SJCRH30 (cell line): ENCODE results near the gene PCBP3. TPM values are rescaled to one million over a fixed set of nuclear protein-coding genes. Genes with fewer than 3 reads are reported as not detected.
"Not testable (repeated sequence)": the region's sequence is repeated elsewhere in the genome, so short reads cannot be mapped to it uniquely, and the experiment has no call there.

ENCODE experiments used
- DNase-seq, 2 experiments: peaks; one replicate each; pipeline ENCODE4 v3.0.0-alpha.2; 2015 to 2020
- H3K27ac ChIP-seq: fragments of 250-450 bp; sonication (Bioruptor Pico); 2 replicates; pipeline ENCODE4 v1.5.1; 2020; ENCODE audit warnings: mild to moderate bottlenecking, moderate library complexity
- H3K27me3 ChIP-seq: fragments of 250-450 bp; sonication (Bioruptor Pico); 2 replicates; pipeline ENCODE4 v1.5.1; 2020; ENCODE audit warnings: mild to moderate bottlenecking, moderate library complexity
- H3K36me3 ChIP-seq: fragments of 250-450 bp; sonication (Bioruptor Pico); 2 replicates; pipeline ENCODE4 v1.5.1; 2020; ENCODE audit warnings: mild to moderate bottlenecking, moderate library complexity
- H3K4me1 ChIP-seq: fragments of 250-450 bp; sonication (Bioruptor Pico); 2 replicates; pipeline ENCODE4 v1.5.1; 2020; ENCODE audit warnings: mild to moderate bottlenecking, moderate library complexity
- H3K4me3 ChIP-seq: fragments of 250-450 bp; sonication (Bioruptor Pico); 2 replicates; pipeline ENCODE4 v1.5.1; 2020; ENCODE audit warnings: mild to moderate bottlenecking, moderate library complexity
- H3K9me3 ChIP-seq: fragments of 250-450 bp; sonication (Bioruptor Pico); replicated peaks from 2 replicates; pipeline ENCODE4 v1.5.1; 2020; ENCODE audit warnings: mild to moderate bottlenecking, moderate library complexity
- total RNA-seq: library from RNA; depleted of rRNA; stranded (reverse); fragments of >200 nt; shearing (Covaris generic); gene quantifications from 2 replicates; pipeline ENCODE4 v1.2.3, GENCODE V29; 2014

The PCBP3 gene
- total RNA-seq, 1 experiment from 2014 or later = not detected

- Histone ChIP-seq H3K4me1 (no peaks in the 10 kb centered on the region), H3K9me3 (no peaks in the 10 kb centered on the region), H3K27me3 (no peaks in the 10 kb centered on the region), H3K27ac (no peak overlapping the region), H3K4me3 (no peak overlapping the region), H3K36me3 (no peaks in the 10 kb centered on the region)
- DNase-seq = peak in 1 of 2 experiments; percentile 33
Measured at GRCh38 chr21:45965084-45965809, 321.7 kb downstream of the PCBP3 start.

DNA sequence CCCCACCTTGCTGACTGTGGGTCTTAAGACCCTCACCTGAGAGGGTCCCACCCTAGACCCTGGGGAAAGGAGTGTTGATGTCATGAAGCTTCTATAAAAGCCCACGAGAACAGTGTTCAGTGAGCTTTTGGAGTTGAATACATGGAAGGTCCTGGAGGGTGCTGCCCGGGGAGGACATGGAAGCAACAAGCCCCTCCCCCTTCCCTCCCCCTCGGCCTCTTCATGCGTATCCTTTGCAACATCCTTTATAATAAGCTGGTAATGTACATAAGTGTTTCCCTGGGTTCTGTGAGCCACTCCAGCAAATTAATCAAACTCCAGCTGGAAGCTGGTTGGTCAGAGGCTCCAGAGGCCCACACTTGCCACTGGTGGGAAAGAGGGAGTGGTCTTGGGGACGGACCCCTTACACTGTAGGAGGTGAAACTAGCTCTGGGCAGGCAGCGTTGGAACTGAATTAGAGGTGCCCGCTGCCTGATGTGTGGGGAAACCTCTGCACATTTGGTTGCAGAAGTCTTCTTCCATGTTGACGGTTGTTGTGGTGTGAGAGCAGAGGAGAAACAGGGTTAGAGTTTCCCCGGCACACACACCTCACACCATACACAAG is 323.4 kb downstream of the PCBP3 start:
- no peaks in the 10 kb centered on the region for H3K9me3 ChIP-seq
- H3K4me3 ChIP-seq = no peak overlapping the region
- H3K4me1 ChIP-seq = peaks cover 10% of the 10 kb centered on the region
- no peak overlapping the region for H3K27ac ChIP-seq
- no peak for DNase-seq
- no peaks in the 10 kb centered on the region for H3K36me3 ChIP-seq
- H3K27me3 ChIP-seq = no peaks in the 10 kb centered on the region

- Histone ChIP-seq H3K4me3 (no peak overlapping the region), H3K4me1 (peaks cover 18% of the 10 kb centered on the region), H3K36me3 (no peaks in the 10 kb centered on the region), H3K9me3 (no peaks in the 10 kb centered on the region), H3K27me3 (no peaks in the 10 kb centered on the region), H3K27ac (no peak overlapping the region)
- no peak for DNase-seq
Measured at GRCh38 chr21:45969921-45970673, 326.6 kb downstream of the PCBP3 start.

DNA sequence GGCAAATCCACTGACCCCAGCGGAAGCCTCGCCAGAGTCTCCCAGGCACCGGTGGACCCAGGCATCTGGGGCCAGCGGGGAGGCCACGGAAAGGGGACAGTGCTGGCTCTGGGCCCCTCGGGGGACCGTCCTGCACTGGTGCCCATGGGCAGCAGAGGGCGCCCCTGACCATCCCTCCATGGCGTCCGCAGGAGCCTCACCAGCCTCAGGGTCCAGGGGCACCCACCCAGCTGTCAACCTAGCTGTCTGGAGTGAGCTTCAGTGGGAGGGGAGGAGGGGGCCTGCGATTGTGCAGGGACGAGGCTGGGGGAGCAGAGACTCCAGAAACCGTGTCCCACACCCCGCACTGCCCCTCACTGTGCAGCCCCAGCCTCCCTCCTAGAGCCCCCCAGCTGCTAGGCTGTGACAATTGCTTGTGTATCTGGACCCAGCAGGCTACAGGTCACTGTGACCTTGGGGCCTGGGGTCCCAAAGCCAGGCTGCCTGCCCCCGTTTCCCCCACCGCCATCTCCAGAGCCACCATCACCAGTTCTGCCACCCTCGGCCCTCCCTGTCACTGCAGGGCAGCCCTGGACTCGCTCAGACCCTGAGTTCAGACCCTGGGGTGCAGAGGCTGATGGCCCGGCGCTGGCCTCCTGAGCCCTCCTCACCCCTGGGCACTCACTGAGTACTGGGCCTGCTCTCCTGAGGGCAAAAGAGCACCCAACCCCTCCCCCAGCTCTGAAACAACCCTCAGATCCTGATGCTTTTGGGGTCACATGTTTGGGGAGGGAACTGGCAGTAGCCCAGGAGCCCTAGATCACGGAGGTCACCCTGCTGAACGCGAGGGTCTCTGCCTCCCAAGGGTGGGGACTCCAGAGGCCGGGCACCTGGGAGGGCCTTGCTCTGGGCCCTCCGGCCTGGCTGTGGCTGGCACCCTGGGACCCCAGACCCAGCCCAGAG is 327.4 kb downstream of the PCBP3 start:
- Histone ChIP-seq H3K36me3 (no peaks in the 10 kb centered on the region), H3K9me3 (no peaks in the 10 kb centered on the region), H3K4me1 (peaks cover 22% of the 10 kb centered on the region), H3K4me3 (no peak overlapping the region), H3K27ac (no peak overlapping the region; the same call in 1 of the 2 replicates), H3K27me3 (no peaks in the 10 kb centered on the region)
- DNase-seq = peak; percentile 77 to 84

DNA sequence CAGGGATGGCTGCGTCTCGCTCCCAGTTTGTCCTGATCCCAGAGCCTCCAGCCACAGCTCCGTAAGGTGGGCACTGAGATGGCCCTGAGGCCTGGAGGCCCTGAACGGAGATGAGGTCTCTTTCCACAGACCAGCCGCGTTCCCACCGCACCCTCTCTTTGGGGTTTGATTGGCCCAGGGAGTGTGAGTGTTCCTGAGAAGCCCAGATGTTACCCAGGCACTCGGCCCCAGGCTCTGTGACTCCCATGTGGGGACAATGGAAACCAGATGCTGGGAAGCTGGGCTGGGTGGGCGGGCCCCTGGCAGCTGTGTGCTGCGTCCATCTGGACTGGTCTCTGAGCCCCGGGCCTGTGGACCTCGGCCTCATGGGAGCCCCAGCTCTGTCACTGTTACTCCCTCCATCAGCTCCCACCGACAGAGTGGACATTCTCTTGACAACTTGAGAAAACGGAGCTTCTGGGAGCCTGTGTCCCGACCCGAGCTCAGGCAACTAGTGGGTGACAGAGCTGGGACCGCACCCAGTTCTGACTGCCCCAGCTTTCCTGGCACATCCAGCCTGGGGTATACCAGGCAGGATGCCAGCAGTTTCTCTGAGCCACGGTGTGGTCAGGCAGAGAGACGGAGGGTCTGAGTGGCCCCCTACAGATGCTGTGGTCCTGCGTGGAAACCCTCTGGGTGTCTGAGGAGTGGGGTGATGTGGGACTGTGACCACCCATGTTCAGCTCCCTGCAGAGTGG is 328.3 kb downstream of the PCBP3 start:
- H3K9me3 ChIP-seq = no peaks in the 10 kb centered on the region
- DNase-seq = peak; percentile 54 to 76
- H3K27ac ChIP-seq = peak overlapping the region; percentile 85
- H3K27me3 ChIP-seq = no peaks in the 10 kb centered on the region
- H3K4me3 ChIP-seq = peak overlapping the region; percentile 56
- peaks cover 28% of the 10 kb centered on the region for H3K4me1 ChIP-seq
- H3K36me3 ChIP-seq = no peaks in the 10 kb centered on the region

DNA sequence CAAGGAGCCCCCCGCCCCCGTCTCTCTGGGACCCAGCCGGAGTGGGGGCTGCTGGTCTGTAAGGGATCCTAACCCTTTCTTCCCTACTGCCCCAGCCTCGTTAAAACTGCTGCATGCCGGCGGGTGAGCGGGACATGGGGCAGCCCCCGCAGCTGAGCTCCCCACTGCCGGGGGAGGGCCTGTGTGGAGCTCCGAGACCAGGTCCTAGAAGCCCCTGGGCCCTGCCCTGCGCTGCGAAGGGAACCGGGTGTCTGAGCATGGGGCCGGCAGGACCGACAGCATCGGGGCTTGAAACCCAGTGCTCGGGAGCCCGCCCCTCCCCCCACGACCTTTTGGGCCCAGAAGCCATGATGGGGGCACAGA is 328.8 kb downstream of the PCBP3 start:
- Histone ChIP-seq H3K27me3 (no peaks in the 10 kb centered on the region), H3K9me3 (no peaks in the 10 kb centered on the region), H3K36me3 (no peaks in the 10 kb centered on the region), H3K4me3 (peak overlapping the region; percentile 56), H3K4me1 (peaks cover 28% of the 10 kb centered on the region), H3K27ac (peak overlapping the region; percentile 85)
- peak; percentile 49 to 56 for DNase-seq

DNA sequence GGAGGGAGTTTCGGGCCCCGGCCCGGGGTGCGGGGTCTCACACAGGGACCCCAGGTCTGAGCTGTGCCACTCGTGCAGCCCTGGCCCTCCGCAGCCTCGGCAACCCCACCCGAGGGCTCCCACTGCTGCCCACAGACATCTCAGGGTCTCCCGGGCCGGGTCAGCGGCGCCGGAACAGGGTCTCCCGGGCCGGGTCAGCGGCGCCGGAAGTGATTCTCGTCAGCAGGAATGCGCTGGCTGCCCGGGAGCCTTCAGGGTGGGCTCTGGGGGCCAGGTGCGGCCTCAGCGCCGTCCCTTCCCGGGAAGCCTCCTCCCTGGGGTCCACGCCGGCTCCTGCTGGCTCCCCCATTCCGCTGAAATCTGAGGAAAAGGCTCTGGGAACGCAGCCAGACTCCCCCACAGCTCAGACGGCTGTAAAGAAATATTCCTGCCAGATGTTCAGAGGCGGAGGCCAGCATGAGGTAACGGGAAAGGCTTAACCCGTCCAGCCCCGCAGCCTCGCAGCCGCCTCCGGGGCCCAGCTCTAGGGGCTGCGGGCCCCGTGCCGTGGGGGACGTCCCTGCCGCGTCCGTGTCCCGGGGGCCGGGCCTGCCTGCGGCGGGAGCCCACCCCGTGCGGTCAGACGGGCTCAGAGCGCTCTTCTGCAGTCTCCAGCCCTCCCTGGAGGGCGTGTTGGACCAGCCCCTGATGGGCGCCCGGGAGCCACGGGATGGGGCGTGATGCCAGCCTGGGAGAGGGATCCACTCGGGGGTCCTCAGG is 329.4 kb downstream of the PCBP3 start:
- H3K4me3 ChIP-seq = peak overlapping the region; percentile 56
- peak; percentile 85 to 89 for DNase-seq

DNA sequence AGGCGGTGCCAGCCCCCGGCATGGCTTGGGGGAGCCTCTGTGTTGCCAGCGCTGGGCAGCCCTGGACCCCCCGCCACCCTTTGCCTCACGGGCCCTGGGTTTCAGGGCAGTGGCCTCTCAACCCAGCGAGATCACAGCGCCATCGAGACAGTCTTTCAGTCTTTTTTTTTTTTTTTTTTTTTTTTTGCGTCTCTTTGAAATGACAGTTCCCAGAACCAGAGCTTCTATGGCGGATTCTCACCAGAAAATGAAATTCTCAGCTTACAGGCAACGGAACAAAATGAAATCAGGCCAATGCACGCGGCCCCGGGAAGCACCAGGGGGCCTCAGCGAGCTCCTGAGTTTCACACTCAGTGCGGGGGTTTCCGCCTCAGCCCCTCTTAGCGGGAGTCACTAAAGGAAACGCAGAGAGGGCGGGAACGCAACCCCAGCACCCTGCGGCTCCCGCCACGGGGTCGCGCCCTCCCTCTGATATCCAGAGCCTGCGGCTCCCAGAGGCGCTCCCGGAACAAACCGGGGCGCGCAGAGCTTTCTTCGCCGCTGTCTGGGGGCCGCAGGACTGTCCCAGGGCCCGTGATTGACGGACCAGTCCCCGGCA is 330.0 kb downstream of the PCBP3 start:
- no peaks in the 10 kb centered on the region for H3K27me3 ChIP-seq
- DNase-seq = peak; percentile 86 to 89
- H3K9me3 ChIP-seq = no peaks in the 10 kb centered on the region
- H3K4me1 ChIP-seq = peaks cover 28% of the 10 kb centered on the region
- H3K4me3 ChIP-seq = peak overlapping the region; percentile 56
- H3K27ac ChIP-seq = peak overlapping the region; percentile 85
- no peaks in the 10 kb centered on the region for H3K36me3 ChIP-seq

More for the DNA sequence above, 329.4 kb downstream of the PCBP3 start:
- H3K36me3 ChIP-seq = no peaks in the 10 kb centered on the region
- peak overlapping the region; percentile 85 for H3K27ac ChIP-seq
- no peaks in the 10 kb centered on the region for H3K27me3 ChIP-seq
- no peaks in the 10 kb centered on the region for H3K9me3 ChIP-seq
- H3K4me1 ChIP-seq = peaks cover 28% of the 10 kb centered on the region

- Histone ChIP-seq H3K4me3 (peak overlapping the region; percentile 56), H3K9me3 (no peaks in the 10 kb centered on the region), H3K4me1 (peaks cover 32% of the 10 kb centered on the region), H3K27ac (peak overlapping the region; percentile 85), H3K36me3 (no peaks in the 10 kb centered on the region), H3K27me3 (no peaks in the 10 kb centered on the region)
- peak; percentile 62 to 64 for DNase-seq
Measured at GRCh38 chr21:45974073-45975019, 330.8 kb downstream of the PCBP3 start.

- H3K27me3 ChIP-seq = no peaks in the 10 kb centered on the region
- peaks cover 32% of the 10 kb centered on the region for H3K4me1 ChIP-seq
- H3K36me3 ChIP-seq = no peaks in the 10 kb centered on the region
- peak overlapping the region; percentile 85 for H3K27ac ChIP-seq
- DNase-seq = peak; percentile 79 to 84
- peak overlapping the region; percentile 56 for H3K4me3 ChIP-seq
- no peaks in the 10 kb centered on the region for H3K9me3 ChIP-seq
Measured at GRCh38 chr21:45975020-45975666, 331.6 kb downstream of the PCBP3 start.

- peak overlapping the region; percentile 85; the same call in 1 of the 2 replicates for H3K27ac ChIP-seq
- peaks cover 30% of the 10 kb centered on the region for H3K4me1 ChIP-seq
- peak overlapping the region; percentile 56 for H3K4me3 ChIP-seq
- H3K9me3 ChIP-seq, H3K36me3 ChIP-seq, H3K27me3 ChIP-seq, DNase-seq: not testable (repeated sequence)
Measured at GRCh38 chr21:45975667-45976409, 332.3 kb downstream of the PCBP3 start.
